ENCODE data around the gene ULK1.

ULK1 gene

DNA sequence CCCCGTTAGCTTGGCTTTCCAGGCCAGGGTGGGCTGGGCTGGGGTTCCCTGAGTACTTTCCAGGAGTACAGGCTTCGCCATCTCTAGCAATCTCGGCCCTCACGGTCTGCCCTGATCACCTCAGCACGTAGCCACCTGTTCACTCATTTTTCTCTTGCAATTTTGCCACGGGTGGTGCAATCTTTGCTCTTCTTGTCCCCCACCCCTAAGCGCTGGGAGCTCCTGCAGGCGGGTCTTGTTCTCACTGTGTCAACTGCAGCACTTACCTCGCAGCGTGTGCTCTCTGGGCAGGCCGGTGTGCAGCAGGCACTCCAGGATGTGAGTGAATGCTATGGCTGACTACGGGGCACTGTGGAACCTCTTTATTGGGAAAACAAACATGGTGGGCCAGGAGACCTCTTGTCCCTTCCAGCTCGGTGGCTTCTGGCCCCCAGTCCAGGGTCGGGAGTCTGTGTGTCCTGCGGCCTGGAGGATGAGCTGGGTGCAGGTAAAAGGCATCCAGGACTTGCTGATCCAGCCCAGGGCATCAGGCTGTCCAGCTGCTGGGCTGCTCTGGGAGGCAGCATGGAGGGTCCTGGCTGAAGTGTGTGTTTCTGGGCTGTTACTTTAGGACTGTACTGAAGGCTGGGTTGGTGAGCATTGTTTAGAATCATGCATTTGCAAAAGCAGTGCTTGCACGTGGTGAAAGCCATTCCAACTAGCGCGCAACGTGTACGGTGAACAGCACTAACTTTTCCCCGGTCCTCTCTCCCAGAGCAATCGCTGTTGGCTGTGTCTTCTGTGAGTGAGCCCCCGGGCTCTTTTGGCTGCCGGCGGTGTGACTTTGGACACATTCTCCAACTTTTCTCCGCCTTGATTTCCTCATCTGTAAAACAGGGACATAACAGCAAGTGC is 1.5 kb upstream of the ULK1 start:
- no peak for DNase-seq (ENCODE audit: low spot score)

GRCh38 chr12:131893605-131894312 is 663 bp upstream of the ULK1 start:
- no peak for DNase-seq (ENCODE audit: low spot score)

DNA sequence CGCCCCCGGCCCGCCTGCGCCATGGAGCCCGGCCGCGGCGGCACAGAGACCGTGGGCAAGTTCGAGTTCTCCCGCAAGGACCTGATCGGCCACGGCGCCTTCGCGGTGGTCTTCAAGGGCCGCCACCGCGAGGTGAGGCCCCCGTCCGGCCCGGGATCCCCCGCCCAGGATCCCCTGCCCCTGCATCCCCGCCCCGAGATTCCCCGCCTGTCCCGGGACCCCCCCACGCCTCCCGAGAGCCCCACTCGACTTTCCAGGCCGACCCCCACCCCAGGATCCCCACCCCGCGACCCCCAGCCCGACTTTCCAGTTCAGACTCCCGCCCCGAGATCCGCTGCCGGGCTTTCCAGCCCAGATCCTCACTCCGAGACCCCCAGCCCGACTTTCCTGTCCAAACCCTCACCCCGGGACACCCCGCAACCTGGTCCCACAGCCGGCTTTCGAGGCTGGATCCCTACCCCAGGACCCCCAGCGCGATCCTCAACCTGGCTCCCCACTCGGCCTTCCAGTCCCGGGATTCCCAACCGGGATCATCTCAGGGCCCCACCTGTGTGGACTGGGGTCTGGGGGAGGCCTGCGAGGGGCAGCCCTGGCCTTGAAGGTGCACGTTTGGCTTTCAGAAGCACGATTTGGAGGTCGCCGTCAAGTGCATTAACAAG is 688 bp downstream of the ULK1 start:
- no peak for DNase-seq (ENCODE audit: low spot score)

GRCh38 chr12:131895640-131896079 is 1.2 kb downstream of the ULK1 start:
- DNase-seq (ENCODE audit: low spot score), result no peak

GRCh38 chr12:131896080-131896810 is 1.8 kb downstream of the ULK1 start:
- DNase-seq (ENCODE audit: low spot score), result peak; percentile 43

- no peak for DNase-seq (ENCODE audit: low spot score)
These were observed 2.4 kb downstream of the ULK1 start for GRCh38 chr12:131896811-131897270.

DNA sequence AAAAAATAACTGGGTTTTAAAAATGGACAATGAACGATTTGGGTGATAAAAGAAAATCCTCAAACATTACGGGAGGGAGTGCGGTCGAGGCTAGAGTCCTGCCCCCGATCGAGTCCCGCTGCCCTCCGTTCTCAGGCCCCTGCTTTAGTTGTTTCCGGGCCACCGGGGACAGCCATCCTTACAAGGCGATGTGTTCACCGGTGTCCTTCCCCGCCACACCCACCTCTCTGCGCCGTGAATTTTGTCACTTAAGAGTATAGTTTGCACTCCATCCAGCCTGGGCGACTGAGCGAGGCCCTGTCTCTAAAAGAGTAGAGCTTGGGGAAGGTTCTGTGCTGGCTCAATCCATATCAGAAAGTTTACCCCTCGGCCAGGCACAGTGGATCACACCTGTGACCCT is 2.9 kb downstream of the ULK1 start:
- DNase-seq (ENCODE audit: low spot score), result no peak

- no peak for DNase-seq (ENCODE audit: low spot score)
These were observed 3.5 kb downstream of the ULK1 start for GRCh38 chr12:131897875-131898274.

GRCh38 chr12:131900397-131900796 is 6.0 kb downstream of the ULK1 start:
- DNase-seq (ENCODE audit: low spot score), result no peak

DNA sequence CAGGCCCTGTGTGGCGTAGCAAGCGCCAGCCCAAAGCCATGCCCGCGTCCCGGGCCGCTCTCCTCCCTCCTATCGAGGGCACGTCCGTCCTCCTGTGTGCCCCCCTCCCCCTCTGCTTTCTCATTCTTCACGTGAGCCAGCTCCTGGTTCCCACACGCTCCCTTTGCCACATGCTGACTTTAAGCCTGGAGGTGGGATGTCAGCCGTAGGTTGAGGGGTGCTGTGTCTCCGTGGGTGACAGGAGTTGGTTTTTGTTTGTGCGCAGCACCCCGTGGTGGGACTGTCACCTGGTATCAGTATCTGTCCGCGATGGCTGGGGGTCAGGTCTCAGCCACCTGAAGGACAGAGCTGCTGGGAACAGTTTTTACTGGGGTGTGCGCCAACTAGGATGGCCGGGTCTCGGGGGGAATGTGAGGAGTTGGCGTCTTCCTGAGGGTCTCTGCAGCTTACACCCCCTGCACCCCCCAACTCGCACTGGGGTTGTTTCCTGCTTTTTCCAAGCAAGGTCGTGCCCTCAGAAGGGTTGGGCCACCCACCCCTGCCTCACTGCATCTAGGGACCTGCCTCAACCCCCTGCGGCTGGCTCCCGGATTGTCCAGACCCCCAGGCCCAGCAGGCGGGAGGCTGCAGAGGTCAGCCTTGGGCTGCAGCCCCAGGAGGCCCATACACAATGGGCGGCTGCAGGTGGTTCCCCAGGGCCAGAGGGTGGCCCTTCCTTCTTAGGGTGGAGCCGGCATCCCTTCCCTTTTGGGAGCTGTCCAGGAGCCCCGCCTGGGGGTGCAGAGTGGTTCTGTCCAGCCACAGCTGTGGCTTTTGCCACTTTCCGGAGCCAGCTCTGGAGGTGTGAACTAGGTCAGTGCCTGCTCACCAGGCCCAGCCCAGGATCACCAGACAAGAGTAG is 7.3 kb downstream of the ULK1 start:
- no peak for DNase-seq (ENCODE audit: low spot score)

GRCh38 chr12:131902332-131903241 is 8.2 kb downstream of the ULK1 start:
- no peak for DNase-seq (ENCODE audit: low spot score)

- no peak for DNase-seq (ENCODE audit: low spot score)
These were observed 9.1 kb downstream of the ULK1 start for GRCh38 chr12:131903270-131904255.

- no peak for DNase-seq (ENCODE audit: low spot score)
These were observed 9.9 kb downstream of the ULK1 start for GRCh38 chr12:131904346-131904745.

DNA sequence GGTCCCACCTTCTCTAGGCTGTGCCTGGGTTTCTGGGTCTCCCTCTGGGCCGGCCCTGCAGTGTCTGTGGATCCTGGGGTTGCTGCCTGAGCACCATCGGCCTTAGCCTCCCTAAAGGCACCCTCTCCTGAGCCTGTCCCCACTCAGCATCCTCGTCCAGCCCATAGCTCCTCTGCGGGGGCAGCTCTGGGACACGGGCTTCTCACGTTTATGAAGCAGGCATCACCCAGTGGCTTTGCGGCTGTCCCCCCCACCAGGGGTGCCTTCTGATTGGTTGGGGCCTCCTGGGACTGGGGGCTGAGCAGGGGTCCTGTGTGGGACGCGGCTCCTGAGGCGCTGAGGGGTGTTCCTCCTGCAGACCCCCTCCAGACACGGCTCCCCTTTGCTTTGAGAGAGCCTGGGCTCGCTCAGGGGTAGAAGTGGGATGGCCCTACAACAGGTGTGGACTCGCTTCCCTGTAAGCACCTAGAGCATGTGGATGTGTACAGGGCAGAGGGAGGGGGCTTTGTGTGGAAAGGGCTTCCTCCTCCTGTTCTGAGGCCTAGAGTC is 10.7 kb downstream of the ULK1 start:
- no peak for DNase-seq (ENCODE audit: low spot score)

- DNase-seq (ENCODE audit: low spot score), result no peak
These were observed 11.2 kb downstream of the ULK1 start for GRCh38 chr12:131905630-131906091.

DNA sequence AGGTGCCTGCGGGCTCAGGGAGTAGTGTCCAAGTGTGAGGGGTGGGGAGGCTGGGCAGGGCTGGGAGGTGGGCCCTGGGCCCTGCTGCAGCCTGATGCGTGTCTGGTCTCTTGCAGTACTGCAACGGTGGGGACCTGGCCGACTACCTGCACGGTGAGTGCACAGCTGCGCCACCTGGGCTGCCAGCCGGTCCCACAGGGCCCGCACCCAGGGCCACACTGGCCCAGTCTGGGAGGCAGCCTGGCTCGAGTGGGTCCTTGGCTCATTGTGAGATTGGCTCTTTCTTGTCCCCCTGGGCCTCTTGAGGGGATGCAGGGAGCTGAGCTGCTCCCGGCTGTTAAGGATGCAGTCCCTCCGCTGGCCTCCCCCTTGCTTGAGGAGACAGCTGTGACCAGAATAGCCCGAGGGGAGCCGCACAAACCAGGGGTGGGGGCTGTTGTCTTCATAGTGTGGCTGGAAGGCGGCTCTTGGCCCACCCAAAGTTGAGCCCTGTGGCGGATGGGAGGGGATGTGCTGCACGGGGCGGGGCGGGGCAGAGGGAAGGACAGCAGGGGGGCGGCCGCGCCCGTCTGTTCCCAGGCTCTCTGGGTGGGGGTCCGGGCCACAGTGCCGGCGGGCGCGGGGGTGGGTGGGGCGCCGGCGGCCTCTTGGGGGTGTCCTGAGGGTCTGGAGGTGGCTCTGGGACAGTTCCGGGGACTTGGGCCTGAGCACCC is 13.1 kb downstream of the ULK1 start:
- DNase-seq (ENCODE audit: low spot score), result no peak

Data from CD4-positive, alpha-beta T cell treated with Interleukin-6 at 100 ng/mL for 8 hours (primary cell).